Sigmoid colon (tissue), 7 donors: Measurements from ENCODE around the gene HEATR5A. TPM values are rescaled to one million over a fixed set of nuclear protein-coding genes. Genes with fewer than 3 reads are reported as not detected.
"Not testable (repeated sequence)": the region's sequence is repeated elsewhere in the genome, so short reads cannot be mapped to it uniquely, and the experiment has no call there.

ENCODE experiments used
- DNase-seq: peaks from one replicate; pipeline ENCODE4 v3.0.0-alpha.2; 2019
- H3K27ac ChIP-seq, 4 donors: fragments of 200-600 bp; sonication (generic); one replicate each; pipeline ENCODE4 v1.5.1; 2016 to 2019; ENCODE audit warnings: mild to moderate bottlenecking in 1 of 4
- H3K27me3 ChIP-seq, 3 donors: fragments of 200-600 bp; sonication (generic); one replicate each; pipeline ENCODE4 v1.5.1; 2019; ENCODE audit warnings: mild to moderate bottlenecking in 1 of 3
- H3K36me3 ChIP-seq, 4 donors: fragments of 200-600 bp; sonication (generic); one replicate each; pipeline ENCODE4 v1.5.1; 2016 to 2019
- H3K4me1 ChIP-seq, 4 donors: fragments of 200-600 bp; sonication (generic); one replicate each; pipeline ENCODE4 v1.5.1; 2017 to 2019
- H3K4me3 ChIP-seq, 4 donors: fragments of 200-600 bp; sonication (generic); one replicate each; pipeline ENCODE4 v1.5.1; 2017 to 2019; ENCODE audit warnings: mild to moderate bottlenecking in 2 of 4, moderate library complexity in 1 of 4
- H3K9me3 ChIP-seq, 4 donors: fragments of 200-600 bp in 3 of 4; sonication (generic) in 3 of 4; one replicate each; pipeline versions ENCODE4 v1.5.1 to v1.6.1; 2013 to 2019
- EP300 ChIP-seq, 4 donors: sonication (generic); formaldehyde crosslinking; IDR thresholded peaks; one replicate each; pipeline ENCODE4 v1.6.1; 2017; ENCODE audit warnings: antibody characterized with exemption in 4 of 4
- POLR2A ChIP-seq, 2 donors: fragments of 450-650 bp; IDR thresholded peaks; one replicate each; pipeline ENCODE4 v1.6.1; 2016; ENCODE audit warnings: antibody characterized with exemption in 2 of 2, mild to moderate bottlenecking in 2 of 2, moderate library complexity in 2 of 2
- POLR2AphosphoS5 ChIP-seq, 4 donors: sonication (generic); formaldehyde crosslinking; IDR thresholded peaks; one replicate each; pipeline ENCODE4 v1.6.1; 2017; ENCODE audit warnings: antibody characterized with exemption in 4 of 4
- WGBS, 2 donors: extraction: QIAGEN DNeasy Blood & Tissue Kit; methylation state at CpG; one replicate each; pipeline ENCODE4 v1.1.7; 2013; 5-methylcytosine and 5-hydroxymethylcytosine counted together
- intact Hi-C: fragments of 100-400 bp; cut with DNase I; formaldehyde crosslinking; loops from one replicate; pipeline ENCODE4 v1.15.1; 2023
- polyA plus RNA-seq, 3 donors: library from polyadenylated mRNA; stranded (reverse); fragments of 200-250 nt; gene quantifications; one replicate each; pipeline ENCODE4 v1.2.3, GENCODE V29; 2013
- total RNA-seq, 4 donors: library from RNA; depleted of rRNA; stranded (reverse); fragments of >200 nt; gene quantifications; one replicate each; pipeline ENCODE4 v1.1.0, GENCODE V29; 2016
- TF ChIP-seq, protein P1 (sequence below), 4 experiments: fragments of 450-650 bp in 3 of 4; fragments of 200-600 bp in 1 of 4; IDR thresholded peaks; one replicate each; pipeline ENCODE4 v1.5.1; 2016 to 2019; ENCODE audit warnings: antibody characterized with exemption in 4 of 4, mild to moderate bottlenecking in 3 of 4, moderate library complexity in 2 of 4
- donor health status: healthy with polysubstance abuse.
- donor health status: Bipolar disorder and iron deficiency.
- donor health status: healthy.

HEATR5A gene
- total and polyA plus RNA-seq, 7 donors, result 9.3 to 41.9 (median 28.7) TPM

- intact Hi-C loops, result loop anchor here (10.0 kb wide), 1 partner anchor 116 kb away; the partner anchor contains the start of gene HECTD1
- Histone ChIP-seq H3K27ac (peak overlapping the region; percentile 1 to 46 (median 30)), H3K27me3 (no peaks in the 10 kb centered on the region), H3K36me3 (peaks cover 0 to 40% (median 7%) of the 10 kb centered on the region in 4 donors), H3K9me3 (no peaks in the 10 kb centered on the region), H3K4me3 (no peak overlapping the region), H3K4me1 (no peaks in the 10 kb centered on the region)
- 93% methylated on average over 14 of the region's 14 CpGs for WGBS, 2 donors
- no peak for TF ChIP-seq POLR2A (IDR thresholded peaks at IDR 0.05)
- TF ChIP-seq, protein P1, sequence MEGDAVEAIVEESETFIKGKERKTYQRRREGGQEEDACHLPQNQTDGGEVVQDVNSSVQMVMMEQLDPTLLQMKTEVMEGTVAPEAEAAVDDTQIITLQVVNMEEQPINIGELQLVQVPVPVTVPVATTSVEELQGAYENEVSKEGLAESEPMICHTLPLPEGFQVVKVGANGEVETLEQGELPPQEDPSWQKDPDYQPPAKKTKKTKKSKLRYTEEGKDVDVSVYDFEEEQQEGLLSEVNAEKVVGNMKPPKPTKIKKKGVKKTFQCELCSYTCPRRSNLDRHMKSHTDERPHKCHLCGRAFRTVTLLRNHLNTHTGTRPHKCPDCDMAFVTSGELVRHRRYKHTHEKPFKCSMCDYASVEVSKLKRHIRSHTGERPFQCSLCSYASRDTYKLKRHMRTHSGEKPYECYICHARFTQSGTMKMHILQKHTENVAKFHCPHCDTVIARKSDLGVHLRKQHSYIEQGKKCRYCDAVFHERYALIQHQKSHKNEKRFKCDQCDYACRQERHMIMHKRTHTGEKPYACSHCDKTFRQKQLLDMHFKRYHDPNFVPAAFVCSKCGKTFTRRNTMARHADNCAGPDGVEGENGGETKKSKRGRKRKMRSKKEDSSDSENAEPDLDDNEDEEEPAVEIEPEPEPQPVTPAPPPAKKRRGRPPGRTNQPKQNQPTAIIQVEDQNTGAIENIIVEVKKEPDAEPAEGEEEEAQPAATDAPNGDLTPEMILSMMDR (IDR thresholded peaks at IDR 0.05), result no peak
- TF ChIP-seq EP300 (IDR thresholded peaks at IDR 0.05), result no peak
- no peak for TF ChIP-seq POLR2AphosphoS5 (IDR thresholded peaks at IDR 0.05)
- DNase-seq, result no peak
Measured at GRCh38 chr14:31320922-31321766, 99.2 kb downstream of the HEATR5A start.

- Histone ChIP-seq H3K4me1 (no peaks in the 10 kb centered on the region), H3K27ac (no peak overlapping the region), H3K9me3 (no peaks in the 10 kb centered on the region), H3K36me3 (peaks cover 0 to 48% (median 7%) of the 10 kb centered on the region in 4 donors), H3K27me3 (no peaks in the 10 kb centered on the region), H3K4me3 (no peak overlapping the region)
- intact Hi-C loops, result loop anchor here (10.0 kb wide), 1 partner anchor 115 kb away; the partner anchor contains the start of gene HECTD1
- 94 to 97% methylated on average over 6 of the region's 6 CpGs for WGBS, 2 donors
- TF ChIP-seq EP300 (IDR thresholded peaks at IDR 0.05), result no peak
- TF ChIP-seq POLR2A (IDR thresholded peaks at IDR 0.05), result no peak
- TF ChIP-seq, protein P1 (IDR thresholded peaks at IDR 0.05), result no peak
- no peak for TF ChIP-seq POLR2AphosphoS5 (IDR thresholded peaks at IDR 0.05)
- no peak for DNase-seq
Measured at GRCh38 chr14:31320216-31320615, 100.1 kb downstream of the HEATR5A start.

GRCh38 chr14:31319701-31320100, 100.6 kb downstream of the HEATR5A start:
- 95 to 98% methylated on average over 5 of the region's 5 CpGs for WGBS, 2 donors

GRCh38 chr14:31312934-31313333, 107.4 kb downstream of the HEATR5A start:
- WGBS, 2 donors, result 19 to 73% methylated on average over 1 of the region's 1 CpG
- Histone ChIP-seq H3K36me3 (peaks cover 0 to 87% (median 25%) of the 10 kb centered on the region in 4 donors), H3K9me3 (no peaks in the 10 kb centered on the region), H3K27ac (no peak overlapping the region), H3K4me1 (no peaks in the 10 kb centered on the region), H3K4me3 (no peak overlapping the region), H3K27me3 (no peaks in the 10 kb centered on the region)
- no peak for TF ChIP-seq POLR2A (IDR thresholded peaks at IDR 0.05)
- intact Hi-C loops, result no loop called here
- DNase-seq, result no peak

More at GRCh38 chr14:31319701-31320100, 100.6 kb downstream of the HEATR5A start:
- no peak for DNase-seq
- Histone ChIP-seq H3K9me3 (no peaks in the 10 kb centered on the region), H3K27me3 (no peaks in the 10 kb centered on the region), H3K27ac (no peak overlapping the region), H3K36me3 (peaks cover 0 to 53% (median 12%) of the 10 kb centered on the region in 4 donors), H3K4me1 (no peaks in the 10 kb centered on the region), H3K4me3 (no peak overlapping the region)
- intact Hi-C loops, result loop anchor here (10.0 kb wide), 1 partner anchor 115 kb away; the partner anchor contains the start of gene HECTD1
- TF ChIP-seq, protein P1 (IDR thresholded peaks at IDR 0.05), result no peak
- no peak for TF ChIP-seq POLR2AphosphoS5 (IDR thresholded peaks at IDR 0.05)
- no peak for TF ChIP-seq EP300 (IDR thresholded peaks at IDR 0.05)
- TF ChIP-seq POLR2A (IDR thresholded peaks at IDR 0.05), result no peak

DNA sequence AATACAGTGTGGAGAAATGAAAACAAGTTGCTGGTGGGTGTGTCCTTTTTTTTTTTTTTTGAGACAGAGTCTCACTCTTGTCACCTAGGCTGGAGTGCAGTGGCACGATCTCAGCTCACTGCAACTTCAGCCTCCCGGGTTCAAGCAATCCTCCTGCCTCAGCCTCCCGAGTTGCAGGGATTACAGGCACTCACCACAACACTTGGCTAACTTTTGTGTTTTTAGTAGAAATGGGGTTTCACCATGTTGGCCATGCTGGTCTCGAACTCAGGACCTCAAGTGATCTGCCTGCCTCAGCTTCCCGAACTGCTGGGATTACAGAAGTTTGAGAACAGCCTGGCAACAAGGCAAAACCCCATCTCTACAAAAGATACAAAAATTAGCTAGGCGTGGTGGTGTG, 108.0 kb downstream of the HEATR5A start:
- peaks cover 0 to 87% (median 27%) of the 10 kb centered on the region in 4 donors for H3K36me3 ChIP-seq
- H3K27ac ChIP-seq, H3K4me1 ChIP-seq, H3K9me3 ChIP-seq, DNase-seq, H3K27me3 ChIP-seq, intact Hi-C loops, H3K4me3 ChIP-seq: not testable (repeated sequence)
- WGBS, 2 donors, result 88 to 95% methylated on average over 6 of the region's 6 CpGs
